ENCODE results near the gene AK8.

DNA sequence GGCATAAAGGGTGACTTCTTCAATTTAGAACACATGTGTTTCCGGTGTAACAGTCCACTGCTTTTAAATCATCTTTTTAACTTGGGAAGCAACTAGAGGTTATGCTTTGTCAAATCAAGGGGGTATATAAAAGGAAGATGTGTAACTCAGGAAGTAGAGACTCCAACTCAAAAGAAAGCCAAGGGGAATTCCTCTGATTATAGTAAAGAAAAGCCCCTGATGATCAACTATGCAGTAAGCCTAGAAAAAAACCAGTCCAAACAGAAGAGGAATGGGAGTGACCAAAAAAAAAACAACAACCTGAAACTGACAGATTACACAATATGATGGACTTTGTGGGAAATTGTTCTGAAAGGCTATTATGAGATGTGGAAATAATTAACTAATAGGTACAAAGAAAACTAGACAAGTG is 90.3 kb downstream of the AK8 start:
- TF ChIP-seq CTCF (IDR thresholded peaks at IDR 0.05) (no peak), POLR2A (IDR thresholded peaks at IDR 0.05) (no peak)
